ENCODE data around the gene TMEM217. TPM values are rescaled to one million over a fixed set of nuclear protein-coding genes. Genes with fewer than 3 reads are reported as not detected.

Gene TMEM217
- total RNA-seq, 5 donors from 2014 or later (not counting 1 experiment from before 2014, with no cell fraction given): 0.22 to 1.3 (median 0.49) TPM

DNA sequence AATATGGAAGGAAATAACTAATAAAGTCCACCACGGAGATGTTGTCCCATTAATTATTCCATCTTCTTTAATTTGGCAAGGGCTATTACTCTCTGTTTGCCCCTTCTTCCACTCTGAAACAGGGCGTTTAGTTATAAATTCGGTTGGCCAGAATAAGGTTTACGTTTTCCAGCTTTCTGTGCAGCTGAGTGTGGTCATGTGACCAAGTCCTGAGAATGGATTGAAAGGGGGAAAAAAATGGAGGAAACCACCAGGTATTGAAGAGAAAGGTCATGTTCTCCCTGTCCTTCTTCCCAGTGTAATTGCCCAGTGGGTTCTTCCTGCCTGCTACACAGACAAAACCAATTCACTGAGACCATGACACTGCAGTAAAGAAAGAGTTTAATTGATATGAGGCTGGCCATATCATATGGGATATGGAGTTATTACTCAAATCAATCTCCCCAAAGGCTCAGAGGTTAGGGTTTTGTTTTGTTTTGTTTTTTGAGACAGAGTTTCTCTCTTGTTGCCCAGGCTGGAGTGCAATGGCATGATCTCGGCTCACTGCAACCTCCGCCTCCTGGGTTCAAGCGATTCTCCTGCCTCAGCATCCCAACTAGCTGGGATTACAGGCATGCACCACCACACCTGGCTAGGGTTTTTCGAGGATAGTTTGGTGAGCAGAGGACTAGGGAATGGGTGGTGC is 14.7 kb downstream of the TMEM217 start:
- Histone ChIP-seq H3K27me3 (replicated peaks in 1 of 2; ENCODE audit: control insufficient read depth in 2 of 2, extremely low read depth in 1 of 2, insufficient read depth in 2 of 2, low read length in 1 of 2) (no peaks in the 10 kb centered on the region), H3K4me3 (ENCODE audit: control insufficient read depth in 1 of 2, extremely low read depth in 1 of 2, low read length in 1 of 2) (no peak overlapping the region), H3K4me1 (ENCODE audit: control insufficient read depth in 1 of 2, extremely low read depth in 1 of 2, insufficient read depth in 2 of 2, low read length in 2 of 2) (peaks cover 0 to 9% of the 10 kb centered on the region in 2 experiments), H3K36me3 (ENCODE audit: control insufficient read depth in 2 of 2, extremely low read depth in 1 of 2, insufficient read depth in 1 of 2, low read length in 1 of 2) (no peaks in the 10 kb centered on the region), H3K9me3 (no peaks in the 10 kb centered on the region), H3K27ac (ENCODE audit: low read length) (no peak overlapping the region)
- H3K27me3 Mint-ChIP-seq: peaks cover 0 to 8% of the 10 kb centered on the region in 2 donors
- WGBS (ENCODE audit: insufficient coverage): 93% methylated on average over 3 of the region's 8 CpGs
- CTCF ChIA-PET: no interaction called here
- POLR2A ChIA-PET: interaction anchor here in 1 of 2 donors (0.6 kb wide), 1 partner anchor 217 kb away, joined by 3 read pairs; no protein-coding TSS in a partner anchor
- DNase-seq (no peak), ATAC-seq (replicated peaks in 1 of 4) (no peak)
- H3K9me3 Mint-ChIP-seq: no peaks in the 10 kb centered on the region
- no peak overlapping the region for H3K4me3 Mint-ChIP-seq
- H3K27ac Mint-ChIP-seq: no peak overlapping the region
- H3K36me3 Mint-ChIP-seq: no peaks in the 10 kb centered on the region
- peaks cover 10 to 12% (median 12%) of the 10 kb centered on the region in 3 donors for H3K4me1 Mint-ChIP-seq

- Histone ChIP-seq H3K9me3 (no peaks in the 10 kb centered on the region), H3K36me3 (ENCODE audit: control insufficient read depth in 2 of 2, extremely low read depth in 1 of 2, insufficient read depth in 1 of 2, low read length in 1 of 2) (no peaks in the 10 kb centered on the region), H3K4me1 (ENCODE audit: control insufficient read depth in 1 of 2, extremely low read depth in 1 of 2, insufficient read depth in 2 of 2, low read length in 2 of 2) (peaks cover 0 to 9% of the 10 kb centered on the region in 2 experiments), H3K27me3 (replicated peaks in 1 of 2; ENCODE audit: control insufficient read depth in 2 of 2, extremely low read depth in 1 of 2, insufficient read depth in 2 of 2, low read length in 1 of 2) (no peaks in the 10 kb centered on the region), H3K4me3 (ENCODE audit: control insufficient read depth in 1 of 2, extremely low read depth in 1 of 2, low read length in 1 of 2) (no peak overlapping the region), H3K27ac (ENCODE audit: low read length) (no peak overlapping the region)
- ATAC-seq (replicated peaks in 1 of 4) (no peak), DNase-seq (no peak)
- H3K36me3 Mint-ChIP-seq: no peaks in the 10 kb centered on the region
- ChIA-PET POLR2A (interaction anchor here (0.5 to 0.6 kb wide), 2 partner anchors 61 to 216 kb away, joined by 3 to 5 read pairs; no protein-coding TSS in a partner anchor), CTCF (no interaction called here)
- no CpG with 5 or more reads among the region's 1 CpG for WGBS (ENCODE audit: insufficient coverage)
- no peak overlapping the region for H3K4me3 Mint-ChIP-seq
- H3K27ac Mint-ChIP-seq: no peak overlapping the region
- H3K4me1 Mint-ChIP-seq: peaks cover 10 to 12% (median 12%) of the 10 kb centered on the region in 3 donors
- H3K27me3 Mint-ChIP-seq: peaks cover 0 to 8% of the 10 kb centered on the region in 2 donors
- no peaks in the 10 kb centered on the region for H3K9me3 Mint-ChIP-seq
These were observed 15.4 kb downstream of the TMEM217 start for GRCh38 chr6:37242429-37243052.

DNA sequence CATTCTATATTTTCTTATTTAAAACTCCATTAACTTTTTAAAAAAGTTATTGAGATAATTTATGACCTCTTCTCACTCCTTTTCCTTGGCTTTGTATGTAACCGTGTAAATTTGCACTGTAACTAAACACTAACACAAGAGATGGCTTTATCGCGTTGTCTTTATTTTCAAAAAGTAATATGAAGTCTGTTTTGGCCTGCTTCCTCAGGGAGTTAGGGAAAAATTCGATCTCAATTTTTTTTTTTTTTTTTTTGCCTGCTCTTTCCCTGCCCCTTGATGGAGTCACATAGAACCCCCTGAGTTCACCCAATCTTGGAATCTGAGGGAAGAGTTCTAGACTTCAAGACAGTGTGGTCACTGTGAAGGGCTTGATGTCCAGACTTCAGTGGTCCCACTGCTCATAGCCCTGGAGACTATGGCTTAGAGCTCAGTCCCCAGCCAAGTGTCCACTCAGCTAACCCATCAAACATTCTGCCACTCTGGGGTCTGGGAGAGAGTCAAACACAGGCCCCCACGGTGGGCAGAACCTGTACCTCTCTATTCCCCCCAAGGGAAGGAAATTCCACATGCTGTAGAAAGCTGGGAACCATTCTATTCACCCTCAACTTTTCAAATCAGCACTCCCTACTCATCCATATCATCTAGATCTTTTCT is 16.0 kb downstream of the TMEM217 start:
- Mint-ChIP-seq H3K27ac (no peak overlapping the region), H3K9me3 (no peaks in the 10 kb centered on the region), H3K27me3 (peaks cover 0 to 8% of the 10 kb centered on the region in 2 donors), H3K4me1 (peaks cover 10 to 12% (median 12%) of the 10 kb centered on the region in 3 donors), H3K36me3 (no peaks in the 10 kb centered on the region), H3K4me3 (no peak overlapping the region)
- CTCF ChIA-PET: no interaction called here
- POLR2A ChIA-PET: interaction anchor here in 1 of 2 donors (0.5 to 0.7 kb wide), 2 partner anchors 60 to 1487 kb away, joined by 3 to 5 read pairs; no protein-coding TSS in a partner anchor
- Histone ChIP-seq H3K9me3 (no peaks in the 10 kb centered on the region), H3K4me3 (ENCODE audit: control insufficient read depth in 1 of 2, extremely low read depth in 1 of 2, low read length in 1 of 2) (no peak overlapping the region), H3K4me1 (ENCODE audit: control insufficient read depth in 1 of 2, extremely low read depth in 1 of 2, insufficient read depth in 2 of 2, low read length in 2 of 2) (peaks cover 0 to 9% of the 10 kb centered on the region in 2 experiments), H3K27me3 (replicated peaks in 1 of 2; ENCODE audit: control insufficient read depth in 2 of 2, extremely low read depth in 1 of 2, insufficient read depth in 2 of 2, low read length in 1 of 2) (no peaks in the 10 kb centered on the region), H3K27ac (ENCODE audit: low read length) (no peak overlapping the region), H3K36me3 (ENCODE audit: control insufficient read depth in 2 of 2, extremely low read depth in 1 of 2, insufficient read depth in 1 of 2, low read length in 1 of 2) (no peaks in the 10 kb centered on the region)
- DNase-seq: no peak
- no peak for ATAC-seq (replicated peaks in 1 of 4)
- WGBS (ENCODE audit: insufficient coverage): no CpG with 5 or more reads among the region's 5 CpGs

GRCh38 chr6:37241131-37241530 is 16.8 kb downstream of the TMEM217 start:
- H3K36me3 ChIP-seq (ENCODE audit: control insufficient read depth in 2 of 2, extremely low read depth in 1 of 2, insufficient read depth in 1 of 2, low read length in 1 of 2): no peaks in the 10 kb centered on the region
- no peak overlapping the region for H3K27ac ChIP-seq (ENCODE audit: low read length)
- 87% methylated on average over 4 of the region's 6 CpGs for WGBS (ENCODE audit: insufficient coverage)
- H3K4me1 Mint-ChIP-seq: peaks cover 10 to 12% (median 12%) of the 10 kb centered on the region in 3 donors
- H3K9me3 Mint-ChIP-seq: no peaks in the 10 kb centered on the region
- no peaks in the 10 kb centered on the region for H3K36me3 Mint-ChIP-seq
- H3K27me3 Mint-ChIP-seq: peaks cover 0 to 4% of the 10 kb centered on the region in 2 donors
- ATAC-seq (replicated peaks in 1 of 4) (no peak), DNase-seq (no peak)
- H3K4me3 Mint-ChIP-seq: no peak overlapping the region
- POLR2A ChIA-PET: interaction anchor here in 1 of 2 donors (0.7 kb wide), 1 partner anchor 1486 kb away, joined by 3 read pairs; no protein-coding TSS in a partner anchor
- H3K27ac Mint-ChIP-seq: no peak overlapping the region
- H3K4me1 ChIP-seq (ENCODE audit: control insufficient read depth in 1 of 2, extremely low read depth in 1 of 2, insufficient read depth in 2 of 2, low read length in 2 of 2): peaks cover 0 to 9% of the 10 kb centered on the region in 2 experiments
- H3K27me3 ChIP-seq (replicated peaks in 1 of 2; ENCODE audit: control insufficient read depth in 2 of 2, extremely low read depth in 1 of 2, insufficient read depth in 2 of 2, low read length in 1 of 2): no peaks in the 10 kb centered on the region
- no peak overlapping the region for H3K4me3 ChIP-seq (ENCODE audit: control insufficient read depth in 1 of 2, extremely low read depth in 1 of 2, low read length in 1 of 2)
- H3K9me3 ChIP-seq: no peaks in the 10 kb centered on the region
- CTCF ChIA-PET: no interaction called here

GRCh38 chr6:37239950-37240713 is 17.8 kb downstream of the TMEM217 start:
- Mint-ChIP-seq H3K4me3 (no peak overlapping the region), H3K27ac (peak overlapping the region; percentile 53 to 75), H3K27me3 (peaks cover 0 to 2% of the 10 kb centered on the region in 2 donors), H3K36me3 (no peaks in the 10 kb centered on the region), H3K4me1 (peaks cover 10 to 12% (median 12%) of the 10 kb centered on the region in 3 donors), H3K9me3 (no peaks in the 10 kb centered on the region)
- no peaks in the 10 kb centered on the region for H3K9me3 ChIP-seq
- H3K4me3 ChIP-seq (ENCODE audit: control insufficient read depth in 1 of 2, extremely low read depth in 1 of 2, low read length in 1 of 2): no peak overlapping the region
- DNase-seq: peak in 34 of 35 experiments; percentile 13 to 66 (median 40)
- no peaks in the 10 kb centered on the region for H3K36me3 ChIP-seq (ENCODE audit: control insufficient read depth in 2 of 2, extremely low read depth in 1 of 2, insufficient read depth in 1 of 2, low read length in 1 of 2)
- WGBS (ENCODE audit: insufficient coverage): no CpG with 5 or more reads among the region's 4 CpGs
- CTCF ChIA-PET: interaction anchor here in 1 of 2 donors (0.6 kb wide), 2 partner anchors 325 to 817 kb away, joined by 3 read pairs; no protein-coding TSS in a partner anchor
- H3K27ac ChIP-seq (ENCODE audit: low read length): peak overlapping the region; percentile 20
- ATAC-seq (replicated peaks in 1 of 4): peak; percentile 50 to 84 (median 69)
- peaks cover 0 to 9% of the 10 kb centered on the region in 2 experiments for H3K4me1 ChIP-seq (ENCODE audit: control insufficient read depth in 1 of 2, extremely low read depth in 1 of 2, insufficient read depth in 2 of 2, low read length in 2 of 2)
- POLR2A ChIA-PET: interaction anchor here in 1 of 2 donors (0.6 kb wide), 2 partner anchors 570 to 1301 kb away, joined by 4 to 6 read pairs; no protein-coding TSS in a partner anchor
- no peaks in the 10 kb centered on the region for H3K27me3 ChIP-seq (replicated peaks in 1 of 2; ENCODE audit: control insufficient read depth in 2 of 2, extremely low read depth in 1 of 2, insufficient read depth in 2 of 2, low read length in 1 of 2)

All from T-cell (primary cell).